GM12892 (cell line): Measurements from ENCODE around the gene ZNF668.
A peak's percentile ranks its signal among the peaks of the same experiment; 100 is the strongest.
"Not testable (repeated sequence)": the region's sequence is repeated elsewhere in the genome, so short reads cannot be mapped to it uniquely, and the experiment has no call there.

ENCODE experiments used
- DNase-seq: peaks from one replicate; pipeline ENCODE4 v3.0.0; 2011; ENCODE audit not compliant: insufficient read length
- FAIRE-seq: peaks from 2 replicates; lab custom pipeline; 2011; peaks lifted over from hg19 to GRCh38; lab: Jason Lieb, UNC
- POLR2A ChIP-seq: IDR thresholded peaks from 2 replicates; pipeline ENCODE4 v1.6.1; 2011; ENCODE audit warnings: low read depth, low read length, control low read depth
- POLR2AphosphoS5 ChIP-seq: IDR thresholded peaks from 2 replicates; pipeline ENCODE4 v1.6.1; 2011; ENCODE audit warnings: low read depth, low read length, control low read depth
- TAF1 ChIP-seq: IDR thresholded peaks from 2 replicates; pipeline ENCODE4 v1.6.1; 2011; ENCODE audit warnings: low read depth, mild to moderate bottlenecking, control low read depth, low read length, borderline replicate concordance

ZNF668 gene

GRCh38 chr16:31110106-31111034, 36.3 kb upstream of the ZNF668 start:
- no peak for FAIRE-seq
- TF ChIP-seq TAF1 = no peak
- TF ChIP-seq POLR2AphosphoS5 = no peak
- no peak for TF ChIP-seq POLR2A

DNA sequence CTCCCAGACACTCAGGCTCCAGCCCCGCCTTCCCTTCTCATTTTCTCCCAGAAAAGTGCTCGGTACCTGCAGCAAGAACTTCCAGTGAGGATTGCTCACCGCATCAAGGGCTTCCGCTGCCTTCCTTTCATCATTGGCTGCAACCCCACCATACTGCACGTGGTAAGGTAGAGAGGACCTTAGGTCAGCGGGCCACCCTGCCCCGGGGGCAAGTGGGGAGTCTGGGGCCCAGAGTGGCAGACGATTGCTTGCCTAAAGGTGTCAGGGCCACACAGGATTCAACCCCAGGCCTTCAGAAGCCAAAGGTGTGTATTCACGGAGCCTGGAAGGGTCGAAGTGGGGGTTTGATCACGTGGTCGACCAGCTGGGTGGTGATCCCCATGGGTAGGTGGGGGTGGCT, 35.6 kb upstream of the ZNF668 start:
- DNase-seq = no peak
- no peak for FAIRE-seq

More at GRCh38 chr16:31110106-31111034, 36.3 kb upstream of the ZNF668 start:
- DNase-seq = no peak

GRCh38 chr16:31108794-31109558, 34.9 kb upstream of the ZNF668 start:
- DNase-seq (no peak), FAIRE-seq (no peak)
- TF ChIP-seq POLR2A (no peak), POLR2AphosphoS5 (no peak), TAF1 (no peak)

More for the DNA sequence above, 35.6 kb upstream of the ZNF668 start:
- TF ChIP-seq POLR2AphosphoS5 (no peak), POLR2A (no peak), TAF1 (no peak)

DNA sequence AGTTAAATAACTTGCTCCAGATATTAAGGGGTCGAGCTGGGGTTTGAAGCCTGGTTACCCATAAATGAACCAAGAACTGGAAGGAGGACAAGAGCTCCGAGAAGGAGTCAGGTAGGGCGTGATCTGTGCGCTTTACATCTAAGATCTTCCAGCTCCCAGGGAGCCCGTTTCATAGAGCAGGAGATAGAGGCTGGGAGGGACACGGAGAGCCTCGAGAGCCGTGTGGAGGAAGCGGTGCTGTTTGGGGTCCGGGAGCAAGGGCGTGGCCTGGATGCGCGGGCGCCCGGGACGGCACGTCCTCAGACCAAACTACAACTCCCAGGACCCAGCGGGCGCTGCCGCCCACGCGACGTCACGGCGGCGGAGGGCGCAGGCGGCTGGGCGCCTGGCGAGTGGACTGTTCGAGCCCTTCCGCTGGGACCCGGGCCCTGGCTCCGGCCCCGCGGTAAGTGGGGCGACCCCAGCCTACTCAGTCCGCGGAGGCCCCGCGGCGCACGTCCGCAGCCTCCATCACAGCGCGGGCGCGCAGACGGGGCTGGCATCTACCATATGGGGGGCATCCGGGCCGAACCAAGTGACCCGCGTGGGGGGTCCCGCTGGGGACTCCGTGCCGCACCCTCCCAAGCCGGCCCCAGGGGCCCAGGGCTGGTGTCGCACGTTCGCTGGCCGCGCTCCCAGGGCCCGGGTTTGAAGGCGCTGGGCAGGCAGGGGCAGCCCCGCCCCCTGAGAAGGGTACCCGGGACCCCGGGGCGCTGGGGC, 34.2 kb upstream of the ZNF668 start, which contains the start of gene BCKDK:
BCKDK (plus strand) TSS at position 352 of the 759 bp plus-strand sequence. CDS start 838 bp downstream, outside the sequence.
- FAIRE-seq = peak; percentile 95
- DNase-seq = peak; percentile 95
- no peak for TF ChIP-seq TAF1
- 0 out of 2 replicates have a peak, but pooled peaks have one; percentile 32 for TF ChIP-seq POLR2AphosphoS5
- peak; percentile 60; the same call in 1 of the 2 replicates for TF ChIP-seq POLR2A

- DNase-seq = peak; percentile 61
- FAIRE-seq = peak; percentile 89
- no peak for TF ChIP-seq TAF1
- no peak for TF ChIP-seq POLR2AphosphoS5
- no peak for TF ChIP-seq POLR2A
These were observed 33.4 kb upstream of the ZNF668 start for GRCh38 chr16:31107465-31107867.

GRCh38 chr16:31106509-31107464, 32.7 kb upstream of the ZNF668 start:
- TF ChIP-seq POLR2AphosphoS5 (no peak), POLR2A (no peak), TAF1 (no peak)
- DNase-seq = no peak
- no peak for FAIRE-seq

DNA sequence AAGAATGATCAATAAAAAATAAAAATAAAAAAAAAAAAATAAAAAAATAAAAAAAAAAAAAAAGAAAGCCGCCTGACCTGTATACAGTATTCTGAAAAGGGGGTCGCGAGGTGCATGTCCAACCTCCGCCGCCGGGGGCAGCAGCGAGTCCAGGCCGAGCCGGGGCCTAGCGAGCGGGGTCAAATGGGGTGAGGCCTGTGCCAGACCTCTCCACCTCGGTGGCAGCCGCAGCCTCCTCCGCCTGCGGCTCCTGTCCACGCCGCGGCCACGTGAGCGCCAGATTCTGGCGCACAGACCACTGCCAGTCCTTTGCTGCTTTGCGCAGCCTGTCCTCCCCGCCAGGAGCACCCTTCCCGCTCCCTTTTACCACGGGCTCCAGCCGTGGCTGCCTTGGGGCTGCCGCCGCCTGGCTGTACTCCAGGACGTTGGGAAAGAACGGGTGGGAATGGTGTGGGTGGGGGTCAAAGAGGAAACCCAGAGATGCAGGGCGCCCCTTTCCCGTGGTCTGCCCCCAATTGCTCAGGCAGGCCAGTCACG, 31.7 kb upstream of the ZNF668 start:
- no peak for TF ChIP-seq TAF1
- 0 out of 2 replicates have a peak, but pooled peaks have one; percentile 24 for TF ChIP-seq POLR2AphosphoS5
- peak; percentile 44; the same call in 1 of the 2 replicates for TF ChIP-seq POLR2A
- DNase-seq = peak; percentile 83
- FAIRE-seq = no peak

- not testable (repeated sequence) for FAIRE-seq, DNase-seq
These were observed 27.0 kb upstream of the ZNF668 start for GRCh38 chr16:31100876-31101641.
